ENCODE results near the gene DFFA.
"Not testable (repeated sequence)": the region's sequence is repeated elsewhere in the genome, so short reads cannot be mapped to it uniquely, and the experiment has no call there.

The DFFA gene

GRCh38 chr1:10457462-10457861, 14.9 kb downstream of the DFFA start:
- DNase-seq, result not testable (repeated sequence)

GRCh38 chr1:10456661-10457060, 15.7 kb downstream of the DFFA start:
- DNase-seq, result no peak

GRCh38 chr1:10456048-10456447, 16.3 kb downstream of the DFFA start:
- DNase-seq, result no peak

- no peak for DNase-seq
Measured at GRCh38 chr1:10451287-10451686, 21.0 kb downstream of the DFFA start.

GRCh38 chr1:10450836-10451235, 21.5 kb downstream of the DFFA start:
- DNase-seq, result no peak

GRCh38 chr1:10450156-10450814, 22.0 kb downstream of the DFFA start:
- DNase-seq, result no peak

GRCh38 chr1:10449751-10450150, 22.6 kb downstream of the DFFA start, which contains the start of gene CORT:
CORT (plus strand) TSS chr1:10450031; CDS start chr1:10450224, 193 bp downstream.
- no peak for DNase-seq

GRCh38 chr1:10446790-10447422, 25.4 kb downstream of the DFFA start:
- DNase-seq, result no peak

- DNase-seq, result no peak
Measured at GRCh38 chr1:10444795-10445397, 27.4 kb downstream of the DFFA start.

GRCh38 chr1:10444248-10444647, 28.1 kb downstream of the DFFA start:
- no peak for DNase-seq

- DNase-seq, result no peak
Measured at GRCh38 chr1:10440794-10441193, 31.5 kb downstream of the DFFA start.

GRCh38 chr1:10440305-10440704, 32.0 kb downstream of the DFFA start:
- DNase-seq, result no peak

GRCh38 chr1:10438677-10439163, 33.6 kb downstream of the DFFA start:
- DNase-seq, result no peak

- DNase-seq, result no peak
Measured at GRCh38 chr1:10437052-10437451, 35.3 kb downstream of the DFFA start.

GRCh38 chr1:10434590-10434989, 37.7 kb downstream of the DFFA start:
- no peak for DNase-seq

- no peak for DNase-seq
Measured at GRCh38 chr1:10433790-10434189, 38.5 kb downstream of the DFFA start.

GRCh38 chr1:10432910-10433700, 39.2 kb downstream of the DFFA start:
- no peak for DNase-seq

GRCh38 chr1:10431070-10431730, 41.1 kb downstream of the DFFA start:
- DNase-seq, result no peak

GRCh38 chr1:10430216-10431069, 41.9 kb downstream of the DFFA start, which contains the start of gene CENPS:
CENPS (plus strand) TSS chr1:10430433; CDS start chr1:10430518, 85 bp downstream.
- peak; percentile 80 to 88 for DNase-seq

GRCh38 chr1:10429868-10430215, 42.5 kb downstream of the DFFA start:
- no peak for DNase-seq

GRCh38 chr1:10428984-10429383, 43.3 kb downstream of the DFFA start:
- DNase-seq, result no peak

- DNase-seq, result not testable (repeated sequence)
Measured at GRCh38 chr1:10426535-10426848, 45.8 kb downstream of the DFFA start.
